RPMI7951 (cell line): ENCODE data around the gene PCID2. TPM values are rescaled to one million over a fixed set of nuclear protein-coding genes. Genes with fewer than 3 reads are reported as not detected.
"Not testable (repeated sequence)": the region's sequence is repeated elsewhere in the genome, so short reads cannot be mapped to it uniquely, and the experiment has no call there.

ENCODE experiments used
- DNase-seq: peaks from one replicate; pipeline ENCODE4 v3.0.0-alpha.2; 2012; ENCODE audit warnings: low read depth
- total RNA-seq: library from RNA; depleted of rRNA; stranded (reverse); fragments of >200 nt; shearing (Covaris generic); gene quantifications from 2 replicates; pipeline ENCODE4 v1.2.3, GENCODE V29; 2014; rRNA removed

PCID2 gene
- 50.4 and 55.3 TPM in 2 replicates for total RNA-seq

DNA sequence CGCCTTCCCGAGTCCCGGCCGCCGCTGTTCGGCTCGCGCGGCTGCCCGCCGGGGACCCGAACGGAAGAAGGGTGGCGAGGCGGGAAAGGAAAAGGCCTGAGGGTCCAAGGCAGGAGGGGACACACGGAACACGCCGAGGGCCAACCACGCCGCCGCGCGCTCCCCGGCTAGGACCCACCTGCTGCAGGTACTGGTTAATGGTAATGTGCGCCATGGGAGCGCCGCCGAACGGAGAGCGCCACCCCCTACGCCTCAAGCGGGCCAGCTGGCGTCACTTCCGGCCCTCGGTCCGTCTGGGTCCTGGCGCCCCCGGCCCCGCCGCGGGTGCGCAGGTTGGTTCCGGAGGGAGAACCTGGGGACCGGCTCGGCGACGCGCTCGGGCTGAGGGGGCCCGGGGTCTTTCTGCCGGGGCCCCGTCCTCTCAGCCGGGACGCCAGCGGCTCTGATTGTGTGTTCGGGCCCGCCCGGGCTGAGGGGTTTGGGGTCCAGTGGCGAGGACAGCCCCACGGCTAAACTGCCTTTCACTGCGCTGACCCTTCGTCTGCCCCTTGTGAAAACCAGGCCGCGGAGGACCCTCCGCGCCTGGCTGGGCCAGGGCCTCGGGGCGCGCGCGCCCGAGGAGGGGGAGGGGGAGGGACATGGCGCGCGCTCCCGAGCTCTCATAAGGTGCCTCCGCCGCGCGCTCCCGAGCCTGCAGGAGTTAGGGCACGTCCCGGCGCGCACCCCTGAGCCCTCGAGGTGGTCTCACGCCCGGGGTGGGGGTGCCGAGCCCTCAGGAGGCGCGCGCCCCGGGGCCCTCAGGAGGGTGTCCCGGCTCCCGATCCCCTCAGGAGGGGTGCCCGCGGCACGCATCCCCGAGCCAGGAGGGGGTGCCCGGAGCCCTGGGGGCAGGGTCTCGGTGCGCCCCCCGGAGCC lies at the start of gene PCID2:
Gene PCID2 (minus strand): TSS at position 249 of the 915 bp plus-strand sequence. CDS start 35 bp downstream, at position 214.
- DNase-seq: peak; percentile 79

DNA sequence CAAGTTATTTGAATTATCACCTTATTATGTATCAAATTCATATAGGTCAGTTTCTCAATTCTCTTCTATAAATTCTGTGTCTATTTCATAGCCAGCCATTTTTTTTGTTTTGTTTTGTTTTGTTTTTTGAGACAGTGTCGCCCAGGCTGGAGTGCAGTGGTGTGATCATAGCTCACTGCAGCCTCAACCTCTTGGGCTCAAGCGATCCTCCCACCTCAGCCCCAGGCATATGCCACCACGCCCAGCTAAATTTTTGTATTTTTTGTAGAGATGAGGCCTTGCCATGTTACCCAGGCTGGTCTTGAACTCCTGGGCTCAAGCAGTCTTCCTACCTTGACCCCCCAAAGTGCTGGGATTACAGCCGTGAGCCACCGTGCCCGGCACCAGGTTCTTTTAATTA lies 49.4 kb upstream of the PCID2 start:
- not testable (repeated sequence) for DNase-seq

DNA sequence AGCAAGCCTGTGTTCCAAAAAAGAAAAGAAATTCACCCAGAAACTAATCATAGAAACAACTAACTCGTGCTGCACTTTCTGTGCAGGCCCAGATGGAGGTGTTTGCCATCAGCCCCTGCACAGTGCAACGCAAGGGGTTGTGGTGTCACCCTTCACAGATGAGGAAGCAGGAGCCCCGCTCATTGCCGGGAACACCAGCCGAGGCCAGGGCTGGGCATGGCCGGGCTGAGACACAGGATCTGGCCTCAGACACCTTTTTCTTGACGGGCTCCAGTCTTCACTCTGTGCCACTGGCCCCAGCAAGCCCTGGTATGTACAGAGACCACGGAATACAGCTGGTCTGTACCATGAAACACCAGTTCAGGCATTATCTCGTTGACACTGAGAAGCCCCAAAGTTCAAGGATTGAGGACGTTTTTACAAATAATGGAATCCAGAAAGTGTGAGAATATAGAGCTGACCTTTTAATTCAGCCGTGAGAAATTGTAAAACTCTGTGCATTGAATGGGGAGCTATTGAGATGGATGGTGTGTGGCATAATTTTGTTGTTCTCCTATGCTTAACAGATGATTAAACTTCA lies 44.1 kb upstream of the PCID2 start:
- DNase-seq: no peak

DNA sequence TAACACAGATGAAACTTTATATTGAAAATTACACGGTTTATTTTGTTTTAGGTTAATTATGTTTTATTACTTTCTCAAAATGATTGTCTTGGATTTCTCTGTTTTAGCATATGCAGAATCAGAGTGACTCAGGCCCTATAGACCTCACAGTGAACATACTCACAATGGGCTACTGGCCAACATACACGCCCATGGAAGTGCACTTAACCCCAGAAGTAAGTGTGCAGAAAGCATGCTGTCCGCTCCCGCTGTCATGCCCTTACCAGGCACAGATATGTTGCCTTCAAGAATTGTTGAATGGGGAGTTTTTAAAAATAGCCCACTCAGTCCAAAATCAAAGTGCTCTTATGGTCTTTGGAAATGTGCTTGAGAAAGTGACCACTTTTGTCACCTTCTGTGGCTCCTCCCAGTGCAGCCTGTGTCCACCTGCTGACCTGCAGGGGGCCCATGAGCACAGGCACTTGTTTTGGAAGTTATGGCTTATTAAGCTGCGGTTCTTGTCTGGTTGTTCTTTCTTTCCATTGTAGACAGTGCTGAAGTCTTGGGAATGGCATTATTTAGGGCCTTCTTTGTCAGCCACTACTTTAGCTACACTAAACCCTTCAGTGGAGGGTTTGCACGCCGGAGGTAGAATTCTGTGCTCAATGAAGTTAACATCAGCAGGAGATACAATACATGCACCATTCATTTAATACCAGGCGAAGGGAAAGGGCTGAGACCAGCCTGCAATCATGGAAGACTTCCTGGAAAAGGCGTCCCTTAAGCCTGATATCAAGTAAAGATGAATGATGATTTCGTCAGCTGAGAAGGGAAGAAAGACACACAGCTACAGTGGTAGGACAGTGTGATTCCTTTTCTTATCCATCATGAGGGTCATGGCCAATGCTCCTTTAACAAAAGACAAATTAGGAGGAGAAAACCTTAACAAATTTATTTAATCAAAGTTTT lies 37.7 kb upstream of the PCID2 start:
- DNase-seq: no peak

DNA sequence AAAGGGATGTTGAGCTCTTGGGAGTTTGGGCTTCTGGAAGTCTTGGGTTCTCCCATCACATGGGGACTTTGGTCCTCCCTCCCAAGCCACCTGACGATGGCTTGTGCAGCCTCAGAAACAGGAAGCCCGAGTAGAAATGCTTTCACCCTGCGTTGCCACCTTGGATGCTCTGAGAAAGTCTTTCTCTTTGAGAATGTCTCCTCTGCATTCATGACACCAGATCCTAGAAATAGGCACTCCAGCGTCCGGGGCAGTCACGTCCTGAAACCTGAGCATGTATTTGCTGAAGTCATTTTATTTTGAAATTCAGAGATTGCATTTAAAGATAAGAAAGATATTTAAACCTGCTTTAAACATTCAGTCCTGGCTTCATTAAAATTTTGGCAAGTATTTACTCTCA lies 35.4 kb upstream of the PCID2 start:
- no peak for DNase-seq

DNA sequence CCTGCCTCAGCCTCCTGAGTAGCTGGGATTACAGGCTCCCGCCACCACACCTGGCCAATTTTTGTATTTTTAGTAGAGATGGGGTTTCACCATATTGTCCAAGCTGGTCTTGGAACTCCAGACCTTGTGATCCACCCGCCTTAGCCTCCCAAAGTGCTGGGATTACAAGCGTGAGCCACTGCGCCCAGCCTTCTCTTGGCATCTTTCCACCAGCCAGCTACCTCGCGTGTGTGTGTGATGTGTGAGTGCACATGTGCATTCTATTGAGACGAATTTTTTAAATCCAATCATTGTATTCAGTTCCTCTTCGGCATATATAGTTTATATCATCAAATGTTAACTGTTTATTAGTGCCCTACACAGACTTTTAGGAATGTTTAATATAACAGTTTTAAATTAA lies 33.2 kb upstream of the PCID2 start:
- not testable (repeated sequence) for DNase-seq

DNA sequence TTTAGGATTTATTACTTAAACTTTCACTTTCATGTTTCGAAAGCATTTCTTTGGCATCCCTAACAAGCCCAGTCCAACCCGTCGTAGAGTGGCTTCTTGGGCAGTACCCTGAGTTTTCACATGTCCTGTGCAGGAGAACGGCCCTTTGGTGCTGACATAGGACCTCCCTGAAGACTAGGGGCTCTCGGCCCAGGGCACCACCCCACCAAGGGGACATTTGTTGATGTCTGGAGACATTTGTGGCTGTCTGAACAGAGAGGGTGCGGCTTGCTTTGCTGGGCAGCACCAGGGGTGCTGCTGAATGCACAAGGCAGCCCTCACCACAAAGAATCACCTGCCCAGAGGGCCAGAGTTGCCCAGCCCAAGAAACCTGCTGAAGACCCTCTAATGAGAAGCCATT lies 31.5 kb upstream of the PCID2 start:
- DNase-seq: no peak

DNA sequence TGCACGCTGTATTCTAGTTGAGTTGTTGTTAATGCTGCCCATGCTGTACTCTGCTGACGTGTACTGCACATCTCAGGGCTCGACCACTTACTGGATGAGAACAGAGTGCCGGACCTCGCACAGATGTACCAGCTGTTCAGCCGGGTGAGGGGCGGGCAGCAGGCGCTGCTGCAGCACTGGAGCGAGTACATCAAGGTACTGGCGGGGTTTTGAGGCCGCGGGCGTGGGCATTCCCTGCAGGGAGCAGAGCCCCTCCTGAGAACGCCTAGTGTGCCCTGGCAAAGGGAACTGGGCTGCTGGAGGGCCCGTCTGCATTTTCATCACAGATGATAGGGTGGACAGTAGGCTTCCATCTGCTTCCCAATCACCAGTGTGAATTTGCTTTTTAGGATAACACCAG lies 30.9 kb upstream of the PCID2 start:
- no peak for DNase-seq

DNA sequence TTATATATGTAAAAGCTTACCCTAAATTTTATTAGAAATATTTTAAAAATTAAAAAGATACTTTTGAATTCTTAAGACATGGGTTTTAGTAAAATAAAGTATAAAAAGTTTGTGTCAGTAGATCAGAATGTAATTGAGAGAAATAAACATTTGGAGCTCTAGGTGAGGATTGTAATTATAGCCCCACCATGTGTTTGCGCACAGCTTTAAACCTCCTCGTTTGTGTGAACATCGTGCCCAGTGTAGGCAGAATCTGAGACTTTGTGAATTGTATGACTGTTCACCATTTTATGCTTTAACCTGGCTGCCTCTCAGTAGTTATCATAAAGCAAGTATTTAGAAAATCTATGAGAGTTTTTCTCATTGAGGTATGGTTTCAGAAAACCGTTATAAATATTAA lies 30.1 kb upstream of the PCID2 start:
- no peak for DNase-seq

DNA sequence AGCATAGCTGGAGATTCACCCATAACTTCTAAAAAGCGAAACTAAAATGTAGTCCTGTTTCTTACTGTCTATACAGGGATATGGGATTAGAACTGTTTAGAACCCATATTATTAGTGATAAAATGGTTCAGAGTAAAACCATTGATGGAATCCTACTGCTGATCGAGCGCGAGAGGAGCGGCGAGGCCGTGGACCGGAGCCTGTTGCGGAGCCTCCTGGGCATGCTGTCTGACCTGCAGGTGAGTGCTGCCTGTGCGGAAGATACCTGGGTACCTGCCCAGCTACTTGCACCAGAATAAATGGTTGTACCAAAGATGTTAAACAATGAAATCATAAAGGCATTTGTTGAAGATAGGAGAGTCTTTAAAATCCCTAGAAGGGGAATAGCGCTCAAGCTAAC lies 24.6 kb upstream of the PCID2 start:
- DNase-seq: no peak

DNA sequence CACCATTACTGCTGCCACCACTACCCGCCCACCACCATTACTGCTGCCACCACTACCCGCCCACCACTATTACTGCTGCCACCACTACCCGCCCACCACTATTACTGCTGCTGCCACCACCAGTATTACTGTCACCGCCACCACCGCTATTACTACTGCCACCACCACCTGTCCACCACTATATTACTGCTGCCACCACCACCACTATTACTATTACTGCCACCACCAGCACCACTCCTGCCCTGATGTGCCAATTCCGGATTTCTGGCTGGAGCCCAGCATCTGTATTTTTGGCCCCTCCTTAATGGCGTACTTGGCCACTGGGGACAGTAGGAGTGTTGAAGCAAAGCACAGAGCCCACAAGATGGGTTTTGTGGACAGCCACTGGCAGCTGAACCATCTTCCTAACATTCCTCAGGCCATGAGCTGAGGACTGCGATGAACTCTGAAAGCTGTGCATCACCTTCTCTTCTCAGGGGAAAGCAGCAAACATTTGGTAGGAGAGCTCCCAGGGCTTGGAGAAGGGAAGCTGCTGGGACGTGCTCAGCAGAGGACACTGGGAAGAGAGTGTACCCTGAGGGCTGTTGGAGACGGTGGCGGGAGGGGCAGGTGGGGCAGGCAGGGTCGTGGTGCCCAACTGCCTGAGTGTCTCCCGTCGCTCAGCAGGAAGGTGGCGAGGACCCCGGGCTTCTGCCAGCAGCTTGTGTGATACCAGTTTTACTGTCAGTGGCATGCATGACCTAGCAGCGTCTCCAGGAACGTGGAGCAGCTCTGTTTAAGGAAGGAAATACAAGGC lies 23.9 kb upstream of the PCID2 start:
- no peak for DNase-seq

DNA sequence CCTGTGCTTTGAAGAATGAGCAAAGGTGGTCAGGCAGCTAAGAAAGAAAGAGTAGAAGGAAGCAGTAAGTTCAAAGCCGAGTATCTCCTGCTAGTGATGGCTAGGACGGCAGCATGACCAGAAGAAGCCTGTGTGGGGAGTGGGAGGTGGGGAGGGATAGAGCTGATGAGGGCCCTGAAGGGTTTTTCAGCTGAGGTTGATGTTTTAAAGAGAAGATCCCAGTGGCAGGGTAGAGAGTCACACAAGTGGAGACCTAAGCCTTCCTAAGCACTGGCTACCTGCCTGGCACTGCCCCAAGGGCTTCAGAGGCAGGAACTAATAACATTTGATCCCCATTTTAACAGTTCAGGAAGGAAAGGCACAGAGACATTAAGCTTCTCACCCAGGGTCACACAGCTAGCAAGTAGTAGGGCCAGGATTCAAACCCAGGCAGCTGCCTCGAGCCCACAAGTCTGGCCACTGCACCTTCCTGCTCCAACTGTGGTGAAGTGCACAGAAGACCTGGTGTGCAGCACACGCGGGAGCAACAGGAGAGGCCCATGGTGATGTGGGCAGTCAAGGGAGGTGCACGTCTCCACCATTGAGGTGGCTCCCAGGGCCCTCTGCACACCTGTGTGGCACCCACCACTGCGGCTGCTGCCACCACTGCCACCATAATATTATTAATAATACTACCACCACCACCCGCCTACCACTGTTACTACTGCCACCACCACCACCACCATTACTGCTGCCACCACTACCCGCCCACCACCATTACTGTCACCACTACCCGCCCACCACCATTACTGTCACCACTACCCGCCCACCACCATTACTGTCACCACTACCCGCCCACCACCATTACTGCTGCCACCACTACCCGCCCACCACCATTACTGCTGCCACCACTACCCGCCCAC lies 23.1 kb upstream of the PCID2 start:
- DNase-seq: no peak

DNA sequence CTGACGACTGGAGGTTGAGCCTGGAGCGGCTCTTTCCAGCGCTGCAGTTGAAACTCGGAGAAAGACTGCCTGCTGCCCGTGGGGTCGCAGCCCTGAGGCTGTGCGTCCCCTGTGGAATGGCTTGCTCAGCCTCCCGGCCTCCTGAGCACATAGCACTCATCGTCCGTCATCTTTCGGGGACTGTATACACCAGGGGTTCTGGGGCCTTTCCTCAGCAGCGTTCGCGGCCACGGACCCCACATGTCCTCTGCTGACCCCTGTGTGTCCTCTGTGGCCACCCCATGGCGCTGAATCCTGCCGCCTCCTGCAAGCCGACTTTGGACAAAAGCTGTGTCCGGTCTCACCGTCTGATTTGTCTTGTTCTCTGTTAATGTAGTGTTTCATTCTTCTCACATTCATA lies 21.3 kb upstream of the PCID2 start:
- DNase-seq: no peak

DNA sequence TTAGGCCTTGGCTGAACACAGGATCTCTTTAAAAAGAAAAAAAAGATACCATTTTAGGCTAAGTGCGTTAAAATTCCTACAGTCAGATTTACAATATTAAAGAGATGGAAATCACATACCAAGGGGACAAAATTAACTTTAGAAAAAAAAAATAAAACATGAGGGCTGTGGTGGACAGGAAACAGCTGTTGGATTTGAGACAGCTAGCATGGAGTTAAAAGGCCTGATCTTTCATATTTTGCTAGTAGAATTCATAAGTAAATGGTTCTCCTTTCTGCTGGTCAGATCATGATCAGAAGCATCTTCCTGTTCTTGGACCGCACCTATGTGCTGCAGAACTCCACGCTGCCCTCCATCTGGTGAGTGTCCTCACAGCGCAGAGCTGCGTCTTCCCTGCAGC lies 20.7 kb upstream of the PCID2 start:
- no peak for DNase-seq

DNA sequence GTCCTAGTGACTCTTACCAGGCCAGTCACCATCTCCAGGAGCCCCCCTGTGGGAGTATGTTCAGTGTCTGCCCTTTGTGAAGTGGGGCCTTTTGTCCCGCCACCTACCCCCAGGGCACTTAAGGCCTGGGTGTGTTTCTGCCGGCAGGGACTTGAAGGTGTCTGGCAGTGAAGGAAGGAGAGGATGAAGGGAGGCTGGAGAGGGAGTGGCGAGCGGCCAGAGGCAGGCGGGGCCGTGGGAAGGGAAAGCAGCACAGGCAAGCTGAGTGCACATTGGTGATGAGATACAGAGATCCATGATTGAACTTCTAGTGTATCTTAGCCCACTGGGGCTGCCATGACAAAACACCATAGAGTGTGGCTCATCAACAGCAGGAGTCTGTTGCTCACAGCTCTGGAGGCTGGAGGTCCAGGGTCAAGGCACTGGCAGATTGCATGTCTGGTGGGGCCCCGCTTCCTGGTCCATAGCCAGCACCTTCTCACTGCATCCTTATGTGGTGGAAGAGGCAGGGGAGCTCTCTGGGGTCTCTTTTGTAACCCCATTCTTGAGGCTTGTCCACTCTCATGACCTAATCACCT lies 18.5 kb upstream of the PCID2 start:
- DNase-seq: no peak

DNA sequence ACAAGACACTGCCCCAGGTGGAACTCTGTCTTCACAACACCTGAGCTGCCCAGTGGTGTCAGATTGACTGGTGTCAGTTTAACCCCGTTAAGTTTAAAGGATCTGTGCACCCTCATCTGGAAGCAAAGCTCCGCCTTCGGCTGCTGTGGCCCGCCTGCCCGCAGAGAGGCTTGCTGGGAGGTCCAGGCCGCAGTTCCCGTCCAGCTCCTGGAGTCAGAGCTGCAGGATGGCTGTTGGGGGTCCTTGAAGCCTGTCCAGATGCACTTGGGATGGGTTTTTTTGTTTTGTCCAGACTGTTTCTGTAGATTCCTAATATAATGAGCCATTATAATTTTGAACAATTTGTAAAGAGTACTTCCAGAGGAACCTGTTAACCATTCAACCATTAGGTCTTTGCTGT lies 17.0 kb upstream of the PCID2 start:
- no peak for DNase-seq

DNA sequence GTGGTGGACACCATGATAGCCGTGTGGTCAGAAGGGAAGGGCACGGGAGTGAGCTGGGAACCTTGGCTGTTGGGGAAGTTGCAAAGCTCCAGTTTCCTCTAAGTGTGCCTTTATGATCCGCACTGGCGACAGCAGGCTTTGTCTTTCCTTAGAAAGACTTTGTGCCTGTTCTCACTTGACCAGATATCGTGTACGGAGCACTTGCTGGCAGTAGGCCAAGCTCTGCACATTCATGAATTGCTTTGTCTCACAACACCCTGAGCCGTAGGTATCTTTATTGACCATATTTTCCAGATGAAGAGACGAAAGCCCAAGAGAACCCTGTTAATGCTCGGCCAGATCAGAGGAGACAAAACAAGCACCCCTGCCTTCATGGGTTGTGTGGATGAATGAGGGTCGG lies 16.0 kb upstream of the PCID2 start:
- no peak for DNase-seq

DNA sequence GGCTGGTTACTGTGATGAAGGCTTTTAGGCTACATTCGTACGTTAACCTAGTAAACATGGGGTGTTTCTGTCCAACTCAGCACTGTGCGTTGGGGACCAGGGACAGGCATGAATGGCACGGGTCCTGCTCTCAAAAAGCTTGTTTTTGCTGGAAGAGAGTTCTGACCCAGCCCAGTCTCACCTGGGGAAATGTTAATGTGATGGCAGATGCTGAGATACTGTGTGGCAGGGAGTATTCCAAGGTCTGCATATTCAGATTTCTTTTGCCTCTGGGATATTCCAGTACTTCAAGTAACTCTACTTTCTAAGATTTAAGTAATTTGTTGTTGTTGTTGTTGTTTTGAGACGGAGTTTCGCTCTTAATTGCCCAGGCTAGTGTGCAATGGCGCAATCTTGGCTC lies 14.6 kb upstream of the PCID2 start:
- DNase-seq: no peak

DNA sequence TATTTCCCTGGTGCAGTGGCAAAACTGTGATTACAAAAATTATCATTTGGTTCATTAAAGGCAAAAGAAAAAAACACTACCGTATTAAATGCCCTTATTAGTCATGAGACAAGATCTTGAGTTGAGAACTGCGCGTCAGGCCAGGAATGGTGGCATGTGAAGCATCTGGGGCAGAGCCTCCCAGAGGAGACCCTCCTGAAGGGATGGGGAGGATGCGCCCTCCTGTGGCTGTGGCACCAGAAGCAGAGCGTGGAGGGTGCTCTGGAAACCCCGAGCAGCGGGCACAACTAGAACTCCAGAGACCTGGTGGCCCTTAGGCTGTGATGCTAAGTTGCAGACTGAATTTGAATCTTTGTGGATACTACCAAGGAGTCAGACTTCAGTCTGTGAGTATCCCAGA lies 12.4 kb upstream of the PCID2 start:
- no peak for DNase-seq

DNA sequence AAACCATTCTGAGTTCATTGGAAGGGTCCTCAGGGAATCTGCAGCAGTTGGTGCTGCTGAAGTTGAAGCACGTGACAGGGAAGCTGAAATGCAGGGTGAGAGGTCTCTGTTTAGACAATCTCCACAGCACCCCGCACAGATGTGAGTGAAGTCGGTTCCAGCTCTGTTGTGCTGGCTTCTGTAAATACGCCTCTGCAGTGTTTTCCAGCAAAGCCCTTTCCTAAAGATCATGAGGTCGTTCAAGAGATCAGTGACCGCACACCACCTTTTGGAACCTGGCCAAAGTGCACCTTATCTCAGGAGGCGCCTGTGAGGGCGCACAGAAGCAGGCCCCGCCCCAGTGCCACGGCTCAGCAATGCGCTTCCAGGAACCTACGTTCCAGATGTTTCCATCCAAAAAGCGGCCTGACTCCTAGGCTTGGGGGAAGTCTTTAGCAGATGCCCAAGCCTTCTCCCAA lies 11.7 kb upstream of the PCID2 start:
- DNase-seq: no peak
